Activated CD4-positive, alpha-beta T cell treated with anti-CD3 and anti-CD28 coated beads for 24 hours (primary cell): ENCODE results near the gene HES7.
"Not testable (repeated sequence)": the region's sequence is repeated elsewhere in the genome, so short reads cannot be mapped to it uniquely, and the experiment has no call there.

Experiments
- DNase-seq, 2 donors: peaks; one replicate each; pipeline ENCODE4 v3.0.0-alpha.2; 2020; ENCODE audit warnings: low read depth in 2 of 2

HES7 gene

GRCh38 chr17:8100763-8101162 is 23.1 kb downstream of the HES7 start:
- no peak for DNase-seq

- DNase-seq, result no peak
These were observed 23.8 kb downstream of the HES7 start for GRCh38 chr17:8100111-8100510.

- DNase-seq, result no peak
These were observed 27.4 kb downstream of the HES7 start for GRCh38 chr17:8096541-8096940.

GRCh38 chr17:8095361-8095760 is 28.5 kb downstream of the HES7 start:
- no peak for DNase-seq

- DNase-seq, result no peak
These were observed 32.7 kb downstream of the HES7 start for GRCh38 chr17:8091033-8091687.

- no peak for DNase-seq
These were observed 34.2 kb downstream of the HES7 start for GRCh38 chr17:8089728-8090127.

GRCh38 chr17:8087952-8088230 is 36.0 kb downstream of the HES7 start:
- DNase-seq, result no peak

- no peak for DNase-seq
These were observed 36.6 kb downstream of the HES7 start, which contains the start of gene ALOX12B for GRCh38 chr17:8087075-8087951. ALOX12B (minus strand) TSS chr17:8087716; CDS start chr17:8087442, 274 bp downstream.

- DNase-seq, result no peak
These were observed 39.7 kb downstream of the HES7 start for GRCh38 chr17:8084250-8084649.

- DNase-seq, result no peak
These were observed 41.6 kb downstream of the HES7 start for GRCh38 chr17:8082292-8082691.

- DNase-seq, result no peak
These were observed 42.0 kb downstream of the HES7 start for GRCh38 chr17:8081876-8082275.

GRCh38 chr17:8080799-8081219 is 43.1 kb downstream of the HES7 start:
- no peak for DNase-seq

- no peak for DNase-seq
These were observed 43.6 kb downstream of the HES7 start for GRCh38 chr17:8080208-8080798.

GRCh38 chr17:8079291-8080207 is 44.4 kb downstream of the HES7 start:
- DNase-seq, result peak; percentile 66 to 75

- DNase-seq, result not testable (repeated sequence)
These were observed 46.0 kb downstream of the HES7 start for GRCh38 chr17:8077939-8078338.

GRCh38 chr17:8076502-8077266 is 47.2 kb downstream of the HES7 start:
- no peak for DNase-seq

GRCh38 chr17:8075574-8076342 is 48.1 kb downstream of the HES7 start:
- no peak for DNase-seq

GRCh38 chr17:8075081-8075480 is 48.8 kb downstream of the HES7 start:
- DNase-seq, result no peak

GRCh38 chr17:8074554-8074953 is 49.4 kb downstream of the HES7 start:
- no peak for DNase-seq
